ENCODE results near the gene SLC46A3. TPM values are rescaled to one million over a fixed set of nuclear protein-coding genes. Genes with fewer than 3 reads are reported as not detected.

Gene SLC46A3
- total RNA-seq, 2 experiments from 2014 or later: 9.6 to 10.9 TPM

GRCh38 chr13:28658539-28658795 lies 60.3 kb downstream of the SLC46A3 start:
- no peak for DNase-seq
- peak overlapping the region; percentile 97 for H3K4me3 Mint-ChIP-seq
- H3K27me3 Mint-ChIP-seq: no peaks in the 10 kb centered on the region
- peaks cover 51% of the 10 kb centered on the region for H3K4me1 Mint-ChIP-seq
- H3K36me3 Mint-ChIP-seq (ENCODE audit: low read depth): peaks cover 31% of the 10 kb centered on the region
- CTCF ChIA-PET: interaction anchor here (0.6 to 1.4 kb wide), 3 partner anchors 10 to 334 kb away, joined by 3 to 7 read pairs (median 6); no protein-coding TSS in a partner anchor
- POLR2A ChIA-PET: interaction anchor here (0.6 to 2.9 kb wide), 20 partner anchors 10 to 1235 kb away, joined by 3 to 37 read pairs (median 4); partner anchors contain the start of genes PAN3 and SLC46A3
- peak overlapping the region; percentile 96 for H3K27ac Mint-ChIP-seq
- H3K9me3 Mint-ChIP-seq: no peaks in the 10 kb centered on the region

- Mint-ChIP-seq H3K9me3 (no peaks in the 10 kb centered on the region), H3K36me3 (ENCODE audit: low read depth) (peaks cover 31% of the 10 kb centered on the region), H3K4me3 (peak overlapping the region; percentile 97), H3K4me1 (peaks cover 50% of the 10 kb centered on the region), H3K27me3 (no peaks in the 10 kb centered on the region), H3K27ac (peak overlapping the region; percentile 96)
- POLR2A ChIA-PET: interaction anchor here (0.6 to 2.9 kb wide), 17 partner anchors 9 to 1234 kb away, joined by 3 to 37 read pairs (median 4); partner anchors contain the start of genes PAN3 and SLC46A3
- DNase-seq: no peak
- CTCF ChIA-PET: interaction anchor here (0.6 to 1.4 kb wide), 3 partner anchors 10 to 334 kb away, joined by 3 to 7 read pairs (median 3); no protein-coding TSS in a partner anchor
These were observed 60.8 kb downstream of the SLC46A3 start for GRCh38 chr13:28657784-28658538.

- H3K4me1 Mint-ChIP-seq: peaks cover 36% of the 10 kb centered on the region
- H3K27me3 Mint-ChIP-seq: no peaks in the 10 kb centered on the region
- CTCF ChIA-PET: no interaction called here
- no peak overlapping the region for H3K27ac Mint-ChIP-seq
- no peaks in the 10 kb centered on the region for H3K9me3 Mint-ChIP-seq
- peaks cover 12% of the 10 kb centered on the region for H3K36me3 Mint-ChIP-seq (ENCODE audit: low read depth)
- no peak overlapping the region for H3K4me3 Mint-ChIP-seq
- DNase-seq: no peak
- POLR2A ChIA-PET: no interaction called here
These were observed 63.2 kb downstream of the SLC46A3 start for GRCh38 chr13:28655561-28655960.

GRCh38 chr13:28654276-28654675 lies 64.5 kb downstream of the SLC46A3 start:
- Mint-ChIP-seq H3K27me3 (no peaks in the 10 kb centered on the region), H3K36me3 (ENCODE audit: low read depth) (peaks cover 8% of the 10 kb centered on the region), H3K9me3 (no peaks in the 10 kb centered on the region), H3K4me3 (no peak overlapping the region), H3K27ac (no peak overlapping the region), H3K4me1 (peaks cover 26% of the 10 kb centered on the region)
- no peak for DNase-seq
- POLR2A ChIA-PET: no interaction called here
- CTCF ChIA-PET: interaction anchor here (1.7 kb wide), 1 partner anchor 17 kb away, joined by 6 read pairs; no protein-coding TSS in a partner anchor

- Mint-ChIP-seq H3K36me3 (ENCODE audit: low read depth) (peaks cover 7% of the 10 kb centered on the region), H3K9me3 (no peaks in the 10 kb centered on the region), H3K27me3 (no peaks in the 10 kb centered on the region), H3K27ac (no peak overlapping the region), H3K4me3 (no peak overlapping the region), H3K4me1 (peaks cover 26% of the 10 kb centered on the region)
- no peak for DNase-seq
- ChIA-PET CTCF (interaction anchor here (1.7 kb wide), 1 partner anchor 16 kb away, joined by 6 read pairs; no protein-coding TSS in a partner anchor), POLR2A (no interaction called here)
These were observed 65.7 kb downstream of the SLC46A3 start for GRCh38 chr13:28653111-28653510.

GRCh38 chr13:28651810-28652401 lies 66.9 kb downstream of the SLC46A3 start:
- DNase-seq: no peak
- no peaks in the 10 kb centered on the region for H3K27me3 Mint-ChIP-seq
- ChIA-PET POLR2A (no interaction called here), CTCF (no interaction called here)
- no peak overlapping the region for H3K27ac Mint-ChIP-seq
- H3K4me3 Mint-ChIP-seq: no peak overlapping the region
- H3K4me1 Mint-ChIP-seq: peaks cover 17% of the 10 kb centered on the region
- H3K9me3 Mint-ChIP-seq: no peaks in the 10 kb centered on the region
- no peaks in the 10 kb centered on the region for H3K36me3 Mint-ChIP-seq (ENCODE audit: low read depth)

GRCh38 chr13:28650284-28650683 lies 68.5 kb downstream of the SLC46A3 start:
- no peak for DNase-seq
- ChIA-PET CTCF (no interaction called here), POLR2A (no interaction called here)
- no peak overlapping the region for H3K4me3 Mint-ChIP-seq
- no peaks in the 10 kb centered on the region for H3K9me3 Mint-ChIP-seq
- peaks cover 7% of the 10 kb centered on the region for H3K4me1 Mint-ChIP-seq
- H3K36me3 Mint-ChIP-seq (ENCODE audit: low read depth): no peaks in the 10 kb centered on the region
- no peaks in the 10 kb centered on the region for H3K27me3 Mint-ChIP-seq
- H3K27ac Mint-ChIP-seq: no peak overlapping the region

Other genes starting within 250 kb of the SLC46A3 start
- 1 to 10 TPM; 2.0 to 2.5 TPM for gene FLT1, start 223.8 kb downstream of the SLC46A3 start, total RNA-seq
- 10 to 100 TPM; 75.1 to 76.6 TPM for gene POMP, start 59.8 kb downstream of the SLC46A3 start, total RNA-seq
- gene MTUS2, start 101.4 kb upstream of the SLC46A3 start, total RNA-seq: not detected